DMS79 treated with DMSO at 0.1 percent for 48 hours (cell line): ENCODE data around the gene CA7.
"Not testable (repeated sequence)": the region's sequence is repeated elsewhere in the genome, so short reads cannot be mapped to it uniquely, and the experiment has no call there.

Experiments used
- DNase-seq: peaks from one replicate; lab custom pipeline; 2025; lab: John Stamatoyannopoulos, UW

CA7 gene

GRCh38 chr16:66873685-66874055 lies 29.5 kb downstream of the CA7 start:
- no peak for DNase-seq

GRCh38 chr16:66874079-66874775 lies 30.0 kb downstream of the CA7 start:
- DNase-seq: peak; percentile 13

- no peak for DNase-seq
Measured at GRCh38 chr16:66878067-66878466, 33.9 kb downstream of the CA7 start.

- peak; percentile 66 for DNase-seq
Measured at GRCh38 chr16:66880288-66881013, 36.2 kb downstream of the CA7 start, which contains the start of gene PDP2. PDP2 (plus strand) TSS chr16:66880515; CDS start chr16:66884285, 3,770 bp downstream.

- no peak for DNase-seq
Measured at GRCh38 chr16:66881014-66881417, 36.8 kb downstream of the CA7 start.

- DNase-seq: no peak
Measured at GRCh38 chr16:66881560-66881959, 37.3 kb downstream of the CA7 start.

- no peak for DNase-seq
Measured at GRCh38 chr16:66881964-66882508, 37.8 kb downstream of the CA7 start.

- DNase-seq: no peak
Measured at GRCh38 chr16:66882702-66883101, 38.5 kb downstream of the CA7 start.

- DNase-seq: no peak
Measured at GRCh38 chr16:66885491-66885890, 41.3 kb downstream of the CA7 start.

GRCh38 chr16:66886321-66886720 lies 42.1 kb downstream of the CA7 start:
- DNase-seq: no peak

GRCh38 chr16:66886914-66887313 lies 42.7 kb downstream of the CA7 start:
- DNase-seq: no peak

- no peak for DNase-seq
Measured at GRCh38 chr16:66888647-66889615, 44.7 kb downstream of the CA7 start.

GRCh38 chr16:66889622-66890021 lies 45.4 kb downstream of the CA7 start:
- no peak for DNase-seq

GRCh38 chr16:66890799-66891198 lies 46.6 kb downstream of the CA7 start:
- no peak for DNase-seq

GRCh38 chr16:66891360-66891759 lies 47.1 kb downstream of the CA7 start:
- DNase-seq: no peak

- no peak for DNase-seq
Measured at GRCh38 chr16:66891797-66892196, 47.6 kb downstream of the CA7 start.

GRCh38 chr16:66894055-66894454 lies 49.8 kb downstream of the CA7 start:
- DNase-seq: no peak

- DNase-seq: peak; percentile 24
Measured at GRCh38 chr16:66894948-66895688, 50.9 kb downstream of the CA7 start.

GRCh38 chr16:66895689-66895979 lies 51.4 kb downstream of the CA7 start:
- DNase-seq: no peak

- DNase-seq: no peak
Measured at GRCh38 chr16:66895999-66896398, 51.8 kb downstream of the CA7 start.

- DNase-seq: not testable (repeated sequence)
Measured at GRCh38 chr16:66896682-66897081, 52.5 kb downstream of the CA7 start.

- DNase-seq: no peak
Measured at GRCh38 chr16:66898207-66898606, 54.0 kb downstream of the CA7 start.
